GM21825 (cell line): Measurements from ENCODE around the gene THRSP.
"Not testable (repeated sequence)": the region's sequence is repeated elsewhere in the genome, so short reads cannot be mapped to it uniquely, and the experiment has no call there.

Experiments
- ATAC-seq: cut with Tn5 transposase; IDR thresholded peaks from one replicate; pipeline ENCODE4 v1.9.1; 2021; ENCODE audit warnings: mild to moderate bottlenecking, moderate library complexity; ENCODE audit not compliant: unreplicated experiment

The THRSP gene

DNA sequence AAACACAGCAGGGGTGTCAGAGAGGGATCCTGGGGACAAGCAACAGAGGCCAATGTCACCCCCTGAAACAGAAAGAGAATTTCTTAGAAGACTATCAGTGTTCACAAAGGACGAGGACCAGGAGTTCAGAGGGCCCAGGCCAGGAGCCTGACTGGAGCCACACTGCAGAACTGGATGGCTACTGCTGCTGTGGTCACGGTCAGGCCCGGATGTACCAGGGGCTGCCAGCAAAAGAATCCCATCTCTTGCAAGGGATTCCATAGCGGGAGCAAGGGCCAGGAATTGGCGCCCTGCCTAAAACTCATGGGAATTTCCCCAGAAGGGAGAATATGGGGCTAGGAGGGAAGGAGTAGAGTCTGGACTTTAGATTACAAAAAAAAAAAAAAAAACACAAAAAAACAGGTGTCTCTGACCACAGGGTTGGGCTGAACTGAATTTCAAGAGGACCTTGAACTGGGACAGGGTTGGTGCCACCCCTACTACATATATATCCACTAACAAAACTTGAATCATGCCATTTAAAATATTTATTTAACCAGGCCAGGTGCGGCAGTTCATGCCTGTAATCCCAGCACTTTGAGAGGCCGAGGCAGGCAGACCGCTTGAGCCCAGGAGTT, 24.9 kb upstream of the THRSP start:
- no peak for ATAC-seq

DNA sequence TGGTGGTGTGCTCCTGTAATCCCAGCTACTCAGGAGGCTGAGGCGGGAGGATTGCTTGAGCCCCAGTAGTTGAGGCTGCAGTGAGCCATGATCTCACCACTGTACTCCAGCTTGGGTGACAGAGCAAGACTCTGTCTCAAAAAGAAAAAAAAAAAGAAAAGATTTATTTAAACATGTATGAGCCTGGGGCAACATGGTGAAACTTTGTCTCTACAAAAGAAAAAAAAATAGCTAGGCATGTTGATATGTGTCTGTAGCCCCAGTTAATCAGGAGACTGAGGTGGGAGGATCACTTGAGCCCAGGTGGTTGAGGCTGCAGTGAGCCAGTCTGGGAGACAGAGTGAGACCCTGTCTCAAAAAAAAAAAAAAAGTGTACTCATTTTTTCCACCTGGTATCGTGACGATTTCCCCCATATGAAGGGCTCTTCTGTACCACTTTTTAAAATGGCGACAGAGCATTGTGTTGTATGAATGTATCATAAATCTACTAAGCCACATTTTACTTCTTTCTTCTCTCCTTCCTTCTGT, 24.2 kb upstream of the THRSP start:
- ATAC-seq = peak; percentile 6

DNA sequence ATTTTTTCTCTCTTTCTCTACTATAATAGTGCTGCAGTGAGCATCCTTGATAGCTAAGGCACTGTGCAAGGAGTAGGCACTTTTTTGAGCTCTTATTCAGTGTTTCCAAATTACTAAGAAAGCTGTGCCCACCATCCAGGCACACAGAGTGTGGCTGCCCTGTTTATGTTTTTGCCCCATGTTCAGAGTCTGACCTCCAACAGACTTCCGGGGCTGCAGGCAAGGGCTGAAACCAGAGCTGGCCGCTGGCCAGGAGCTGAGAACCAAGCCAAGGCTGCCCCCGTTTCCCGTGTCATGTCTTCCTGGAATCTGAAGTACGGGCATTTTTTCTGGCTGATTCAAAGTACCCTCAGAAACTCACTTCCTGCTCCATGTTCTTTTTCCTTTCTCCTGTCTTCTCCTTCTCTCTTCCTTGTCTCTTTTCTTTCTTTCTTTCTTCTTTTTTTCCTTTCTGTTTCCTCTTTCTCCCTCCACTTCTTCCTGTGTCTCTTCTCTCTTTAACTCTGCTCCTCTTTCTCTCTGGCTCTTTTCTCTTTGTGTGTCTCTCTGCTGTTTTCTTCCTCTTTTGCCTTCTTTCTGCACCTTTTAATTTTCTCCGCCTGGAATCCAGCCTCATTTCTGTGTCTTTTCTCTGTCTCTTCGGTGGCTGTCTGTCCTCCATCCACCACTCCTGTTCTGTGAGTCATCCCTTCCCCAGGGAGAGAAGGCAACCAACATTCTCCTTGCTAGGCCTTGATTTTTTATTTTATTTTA, 23.6 kb upstream of the THRSP start:
- peak; percentile 73 for ATAC-seq

DNA sequence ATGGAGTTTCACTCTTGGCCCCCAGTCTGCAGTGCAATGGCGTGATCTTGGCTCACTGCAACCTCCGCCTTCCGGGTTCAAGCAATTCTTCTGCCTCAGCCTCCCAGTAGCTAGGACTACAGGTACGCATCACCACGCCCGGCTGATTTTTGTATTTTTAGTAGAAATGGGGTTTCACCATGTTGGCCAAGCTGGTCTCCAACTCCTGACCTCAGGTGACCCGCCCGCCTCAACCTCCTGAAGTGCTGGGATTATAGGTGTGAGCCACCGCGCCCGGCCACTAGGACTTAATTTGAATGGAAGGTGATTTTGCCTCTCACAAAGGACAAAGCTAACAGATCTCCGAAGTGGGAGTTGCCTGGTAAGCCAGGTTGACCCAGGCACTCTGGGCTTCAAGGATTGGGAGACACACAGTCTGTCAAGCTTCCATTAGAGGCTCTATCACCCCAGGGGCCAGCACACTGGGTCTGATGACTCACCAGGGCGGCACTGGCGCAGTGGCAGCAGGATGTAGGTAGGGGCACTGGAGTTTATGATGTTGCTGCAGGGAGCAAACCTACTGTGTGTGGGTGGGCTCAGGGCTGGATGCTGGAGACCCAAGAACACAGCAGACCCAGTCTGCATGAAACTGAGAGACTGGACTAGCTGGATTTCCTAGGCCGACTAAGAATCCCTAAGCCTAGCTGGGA, 22.8 kb upstream of the THRSP start:
- ATAC-seq = no peak

DNA sequence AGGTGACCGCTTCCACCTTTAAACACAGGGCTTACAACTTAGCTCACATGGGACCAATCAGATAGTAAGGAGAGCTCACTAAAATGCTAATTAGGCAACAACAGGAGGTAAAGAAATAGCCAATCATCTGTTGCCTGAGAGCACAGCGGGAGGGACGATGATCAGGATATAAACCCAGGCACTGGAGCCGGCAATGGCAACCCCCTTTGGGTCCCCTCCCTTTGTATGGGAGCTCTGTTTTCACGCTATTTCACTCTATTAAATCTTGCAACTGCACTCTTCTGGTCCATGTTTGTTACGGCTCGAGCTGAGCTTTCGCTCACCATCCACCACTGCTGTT, 22.3 kb upstream of the THRSP start:
- ATAC-seq = not testable (repeated sequence)

DNA sequence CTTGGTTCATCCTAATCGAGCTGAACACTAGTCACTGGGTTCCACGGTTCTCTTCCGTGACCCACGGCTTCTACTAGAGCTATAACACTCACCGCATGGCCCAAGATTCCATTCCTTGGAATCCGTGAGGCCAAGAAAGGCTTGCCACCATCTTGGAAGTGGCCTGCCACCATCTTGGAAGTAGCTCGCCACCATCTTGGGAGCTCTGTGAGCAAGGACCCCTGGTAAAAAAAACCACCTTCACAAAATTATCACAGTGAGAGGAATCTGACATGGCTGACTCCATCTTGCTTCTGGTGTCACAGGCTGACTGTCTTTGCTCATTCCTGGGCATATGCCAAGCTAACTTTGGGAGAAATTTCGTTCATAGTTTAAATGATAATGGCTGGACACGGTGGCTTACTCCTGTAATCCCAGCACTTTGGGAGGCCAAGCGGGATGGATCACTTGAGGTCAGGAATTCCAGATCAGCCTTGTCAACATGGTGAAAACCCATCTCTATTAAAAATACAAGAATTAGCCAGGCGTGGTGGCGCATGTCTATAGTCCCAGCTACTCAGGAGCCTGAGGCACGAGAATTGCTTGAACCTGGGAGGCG, 21.7 kb upstream of the THRSP start:
- no peak for ATAC-seq

DNA sequence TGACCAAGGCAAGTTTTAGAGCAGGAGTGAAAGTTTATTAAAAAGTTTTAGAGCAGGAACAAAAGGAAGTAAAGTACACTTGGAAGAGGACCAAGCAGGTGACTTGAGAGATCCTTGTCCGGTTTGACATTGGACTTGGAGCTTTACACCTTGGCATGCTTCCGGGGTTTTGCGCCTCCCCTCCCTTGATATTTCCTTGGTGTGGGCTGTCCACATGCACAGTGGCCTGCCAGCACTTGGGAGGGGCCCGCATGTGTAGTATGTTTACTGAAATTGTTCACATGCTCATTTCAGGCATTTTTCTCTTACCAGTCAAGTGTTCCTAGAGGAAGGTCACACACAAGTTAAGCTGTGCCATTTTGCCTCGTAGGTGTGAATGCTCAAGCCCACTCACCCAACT, 19.0 kb upstream of the THRSP start:
- no peak for ATAC-seq

DNA sequence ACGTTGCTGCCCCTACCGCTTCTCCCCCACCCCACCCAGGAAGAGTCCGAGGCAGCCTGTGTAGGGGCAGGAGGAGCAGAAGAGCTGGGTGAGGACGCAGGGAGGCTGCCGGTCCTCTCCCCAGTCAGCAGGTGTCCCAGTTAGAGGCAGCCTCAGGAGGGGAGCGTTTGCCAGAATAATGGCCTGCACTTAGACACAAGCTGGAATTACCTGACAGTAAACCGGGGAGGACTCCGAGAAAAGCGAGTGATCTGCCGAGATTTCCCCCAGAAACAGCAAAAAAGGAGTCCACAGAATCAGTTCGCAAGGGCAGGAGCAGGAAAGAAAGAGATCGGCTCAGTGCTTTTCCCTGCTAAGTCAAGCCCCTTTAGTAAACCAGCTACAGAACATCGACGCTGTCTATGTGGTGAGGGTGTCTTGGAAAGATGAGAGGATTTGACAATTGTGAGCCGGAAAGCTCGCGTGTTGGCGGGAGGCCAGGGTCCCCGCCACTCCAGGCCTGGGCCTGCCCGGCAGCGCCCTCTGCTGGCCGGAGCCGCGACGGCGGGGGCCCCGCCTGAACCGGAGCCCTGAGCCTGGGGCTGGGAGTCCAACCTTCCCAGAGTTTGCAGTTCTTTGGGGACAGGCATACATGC, 17.7 kb upstream of the THRSP start:
- peak; percentile 63 for ATAC-seq

DNA sequence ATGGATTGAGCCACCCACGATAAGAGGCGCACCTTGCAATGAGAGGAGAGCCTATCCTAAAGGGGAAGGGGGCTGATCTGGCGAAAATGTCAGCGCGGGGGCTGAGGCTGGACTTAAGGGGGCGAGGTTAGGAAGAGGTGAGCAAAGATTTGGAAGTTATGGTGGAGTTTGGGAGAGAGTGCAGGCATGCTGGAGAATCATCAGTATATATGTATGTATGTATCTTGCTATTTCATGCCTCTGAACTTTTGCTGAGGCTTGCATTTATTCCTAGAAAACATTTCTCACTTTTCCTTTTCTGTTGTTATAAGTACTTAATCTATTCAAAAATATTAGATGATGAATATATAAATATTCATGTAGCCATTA, 17.2 kb upstream of the THRSP start:
- peak; percentile 10 for ATAC-seq

DNA sequence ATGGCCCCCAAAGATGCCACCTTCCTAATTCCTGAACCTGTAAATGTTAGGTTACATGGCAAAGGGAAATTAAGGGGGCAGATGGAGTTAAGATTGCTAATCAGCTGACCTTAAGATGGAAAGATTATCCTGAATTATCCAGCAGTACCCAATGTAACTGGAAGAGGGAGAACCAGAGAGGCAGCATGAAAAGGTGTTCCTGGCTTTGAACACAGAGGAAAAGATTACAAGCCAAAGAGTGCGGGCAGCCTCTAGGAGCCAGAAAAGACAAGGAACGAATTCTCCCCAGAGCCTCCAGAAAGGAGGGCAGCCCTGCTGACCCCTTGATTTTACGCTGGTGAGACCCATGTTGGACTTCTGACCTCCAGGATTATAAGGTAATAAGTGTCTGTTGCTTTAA, 15.1 kb upstream of the THRSP start:
- ATAC-seq = no peak

DNA sequence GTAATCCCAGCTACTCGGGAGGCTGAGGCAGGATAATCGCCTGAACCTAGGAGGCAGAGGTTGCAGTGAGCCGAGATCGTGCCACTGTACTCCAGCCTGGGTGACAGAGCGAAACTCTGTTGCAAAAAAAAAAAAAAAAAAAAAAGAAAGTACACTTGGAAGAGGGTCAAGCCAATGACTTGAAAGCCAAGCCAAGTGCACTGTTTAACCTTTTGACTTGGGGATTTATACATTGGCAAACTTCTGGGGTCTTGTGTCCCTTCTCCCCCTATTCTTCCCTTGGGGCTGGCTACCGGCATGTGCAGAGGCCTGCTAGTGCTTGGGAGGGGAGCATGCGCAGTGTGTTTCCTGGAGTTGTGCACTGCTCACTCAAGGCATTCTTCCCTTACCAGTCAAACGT, 14.3 kb upstream of the THRSP start:
- ATAC-seq = no peak

DNA sequence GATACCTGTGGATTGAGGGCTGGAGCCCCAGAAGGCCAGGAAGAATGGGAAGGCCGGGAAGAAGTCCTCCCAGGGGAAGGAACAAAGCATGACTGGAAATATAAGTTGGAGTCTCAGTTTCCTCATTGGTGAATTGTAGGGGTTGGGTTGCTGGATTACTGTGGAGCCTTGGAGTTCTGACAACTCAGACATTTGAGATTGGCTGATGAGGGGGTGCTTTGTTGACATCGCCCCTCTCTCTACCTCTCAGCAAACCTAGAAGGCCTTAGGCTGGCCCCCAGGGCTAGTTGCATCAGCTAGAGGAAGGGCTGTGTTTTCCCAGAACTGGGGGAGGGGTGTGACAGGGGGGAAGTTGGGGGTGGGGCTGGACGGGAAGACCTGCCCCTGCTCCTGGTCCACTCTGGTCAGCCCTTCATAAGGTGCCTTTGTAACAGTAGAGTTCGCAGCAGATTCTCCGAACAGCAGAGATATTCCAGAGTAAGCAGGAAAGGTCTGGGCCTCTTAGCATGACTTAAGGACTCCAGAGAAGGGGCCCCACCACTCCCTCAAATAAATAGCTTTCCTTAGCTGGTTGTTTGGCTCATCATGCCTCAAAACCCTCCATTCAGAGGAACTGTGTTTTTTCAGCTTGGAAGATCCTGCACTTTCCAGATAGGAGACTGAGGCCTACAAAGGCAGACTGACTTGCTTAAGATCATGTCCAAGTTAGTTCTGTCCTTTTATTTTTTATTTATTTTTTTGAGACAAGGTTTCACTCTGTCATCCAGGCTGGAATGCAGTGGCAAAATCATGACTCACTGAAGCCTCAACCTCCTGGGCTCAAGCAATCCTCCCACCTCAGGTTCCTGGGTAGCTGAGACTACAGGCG, 12.5 kb upstream of the THRSP start:
- no peak for ATAC-seq

DNA sequence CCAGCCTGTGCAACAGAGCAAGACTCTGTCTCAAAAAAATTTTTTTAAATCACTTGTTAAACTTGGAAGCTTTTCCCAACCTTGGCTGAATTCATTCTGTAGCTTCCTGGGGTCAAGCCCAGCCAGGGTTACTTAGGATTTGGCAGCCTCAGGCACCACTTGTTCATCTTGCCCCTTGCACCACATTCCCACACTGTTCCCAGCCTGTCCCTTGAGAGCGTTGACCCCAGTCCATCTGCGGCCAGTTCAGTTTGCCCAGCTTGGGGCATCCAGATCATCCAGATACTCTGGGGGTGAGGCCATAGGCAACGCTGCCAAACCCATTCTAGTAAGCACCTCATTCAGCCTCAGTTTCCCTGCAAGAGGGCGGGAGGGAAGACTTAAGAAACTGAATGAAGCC, 8.7 kb upstream of the THRSP start:
- ATAC-seq = no peak

DNA sequence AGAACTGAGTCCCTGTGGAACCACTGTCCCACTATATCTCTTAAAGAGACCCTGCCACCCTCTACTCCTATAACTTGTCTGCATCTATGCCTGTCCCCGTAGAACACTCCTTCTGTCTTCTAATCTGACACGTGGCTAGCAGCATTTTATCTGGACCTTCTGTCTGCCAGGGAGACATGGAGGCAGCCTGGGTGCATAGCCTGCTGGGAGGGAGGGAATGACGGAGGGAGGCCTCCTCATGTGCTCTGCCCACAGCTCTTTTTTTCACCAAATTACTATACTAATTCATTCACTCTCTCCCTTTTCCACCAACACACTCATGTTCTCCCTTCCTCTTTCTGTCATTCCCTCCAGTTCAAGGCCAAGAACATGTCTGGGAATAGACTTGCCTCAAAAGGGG, 7.6 kb upstream of the THRSP start:
- ATAC-seq = no peak

DNA sequence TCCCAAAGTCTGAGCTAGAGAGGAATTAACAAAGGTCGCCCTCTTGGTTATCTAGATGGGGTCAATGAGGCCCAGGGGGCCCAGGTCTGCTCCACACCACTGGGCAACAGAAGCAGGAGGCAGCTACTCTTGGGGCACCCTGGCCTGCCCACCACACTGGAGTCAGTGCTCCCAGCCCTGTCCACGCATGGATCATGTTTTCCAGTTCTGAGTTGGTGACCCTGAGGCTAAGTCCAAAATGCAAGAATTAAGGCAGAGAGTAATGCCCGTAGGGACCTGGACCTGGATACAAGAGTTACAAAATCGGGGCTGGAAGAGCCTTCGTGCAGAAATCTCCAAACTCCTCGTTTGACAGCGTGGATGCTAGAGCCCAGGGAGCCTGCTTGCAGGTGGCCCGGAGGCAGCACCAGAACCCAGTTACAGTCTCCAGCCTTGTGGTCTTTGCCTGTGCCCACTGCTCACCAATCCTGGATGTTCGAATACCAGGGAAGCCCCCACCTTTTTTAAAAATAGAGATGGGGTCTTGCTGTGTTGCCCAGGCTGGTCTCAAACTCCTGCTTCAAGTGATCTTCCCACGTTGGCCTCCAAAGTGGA, 6.1 kb upstream of the THRSP start:
- no peak for ATAC-seq

DNA sequence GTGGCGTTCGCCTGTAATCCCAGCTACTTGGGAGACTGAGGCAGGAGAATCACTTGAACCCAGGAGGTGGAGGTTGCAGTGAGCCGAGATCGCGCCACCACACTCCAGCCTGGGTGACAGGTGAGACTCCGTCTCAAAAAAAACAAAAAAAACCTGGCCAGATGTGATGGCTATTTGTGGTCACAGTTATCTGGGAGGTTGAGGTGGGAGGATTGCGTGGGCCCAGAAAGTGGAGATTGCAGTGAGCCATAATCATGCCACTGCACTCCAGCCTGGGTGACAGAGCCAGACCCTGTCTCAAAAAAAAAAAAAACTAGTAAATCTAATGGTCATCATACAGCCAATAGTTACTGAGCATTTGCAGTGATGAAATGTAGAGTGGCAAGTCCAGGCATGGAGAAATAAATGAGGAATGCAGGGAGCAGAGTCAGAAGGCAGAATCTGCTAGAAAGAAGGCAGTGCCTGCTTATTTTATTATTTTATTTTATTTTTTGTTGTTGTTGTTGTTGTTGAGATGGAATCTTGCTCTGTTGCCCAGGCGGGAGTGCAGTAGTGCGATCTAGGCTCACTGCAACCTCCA, 3.8 kb upstream of the THRSP start:
- ATAC-seq = not testable (repeated sequence)

DNA sequence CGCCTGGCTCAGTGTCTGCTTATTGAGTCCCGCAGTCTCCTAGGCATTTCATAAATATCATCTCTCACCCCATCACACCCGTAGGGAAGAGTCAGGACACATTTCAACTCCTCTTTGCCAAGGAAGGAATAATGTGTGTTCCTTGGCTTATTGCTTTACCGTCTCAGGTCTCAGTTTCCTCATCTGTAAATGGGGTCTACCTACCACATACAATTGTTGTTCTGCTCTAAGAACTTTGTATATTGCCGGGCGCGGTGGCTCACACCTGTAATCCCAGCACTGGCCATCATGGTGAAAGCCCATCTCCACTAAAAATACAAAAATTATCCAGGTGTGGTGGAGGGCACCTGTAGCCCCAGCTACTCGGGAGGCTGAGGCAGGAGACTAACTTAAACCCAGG, 3.1 kb upstream of the THRSP start:
- no peak for ATAC-seq

DNA sequence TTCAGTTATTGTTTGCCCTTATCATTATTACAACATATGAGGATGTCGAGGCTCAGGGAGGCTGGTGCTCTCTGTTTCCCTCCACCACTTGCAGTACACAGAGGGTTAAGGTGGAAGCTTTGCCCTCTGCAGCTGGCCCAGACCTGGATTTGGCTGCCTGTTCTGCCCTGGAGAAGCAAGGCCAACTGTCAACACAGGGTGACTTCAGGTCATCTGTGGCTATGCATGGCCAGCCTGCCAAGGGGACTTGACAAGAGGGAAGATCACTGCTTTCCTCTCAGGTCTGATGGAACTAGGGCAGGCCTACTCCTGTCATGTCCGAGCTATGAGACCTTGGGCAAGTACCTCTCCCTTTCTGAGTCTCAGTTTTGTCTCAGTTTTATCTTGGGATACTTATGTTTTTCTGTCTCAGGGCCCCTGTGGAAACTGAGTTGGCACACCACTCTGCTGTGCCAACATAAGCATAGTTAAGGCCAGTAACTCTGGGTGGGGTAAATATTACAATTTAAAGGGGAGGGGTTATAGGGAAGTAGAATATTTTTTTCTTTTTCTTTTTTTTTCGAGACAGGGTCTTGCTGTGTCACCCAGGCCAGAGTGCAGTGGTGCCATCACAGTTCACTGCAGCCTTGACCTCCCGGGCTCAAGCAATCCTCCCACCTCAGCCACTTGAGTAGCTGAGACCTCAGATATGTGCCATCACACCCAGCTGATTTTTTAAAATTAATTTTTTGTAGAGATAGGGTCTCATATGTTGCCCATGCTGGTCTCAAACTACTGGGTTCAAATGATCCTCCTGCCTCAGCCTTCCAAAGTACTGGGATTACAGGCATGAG, 2.4 kb upstream of the THRSP start:
- no peak for ATAC-seq

DNA sequence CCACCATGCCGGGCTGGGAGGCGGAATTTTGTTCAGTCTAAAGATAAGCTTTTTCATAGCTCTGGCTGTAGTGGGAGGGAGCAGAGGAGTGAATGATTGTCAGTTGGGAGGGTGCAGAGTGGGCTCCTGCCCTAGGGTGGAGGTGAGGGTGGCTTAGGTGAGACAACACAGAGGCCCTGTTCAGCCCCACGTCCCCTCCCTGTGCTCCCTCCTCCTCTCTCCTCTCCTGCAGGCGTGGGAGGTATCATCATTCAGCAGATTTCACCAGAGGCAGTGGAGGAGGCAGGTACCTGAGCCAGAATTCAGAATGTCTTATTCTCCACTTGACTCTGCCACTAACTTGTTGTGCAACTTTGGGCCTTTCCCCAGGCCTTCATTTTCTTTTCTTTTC, 1.7 kb upstream of the THRSP start:
- ATAC-seq = no peak
